CD14-positive monocyte (primary cell): ENCODE results near the gene DNAAF1. TPM values are rescaled to one million over a fixed set of nuclear protein-coding genes. Genes with fewer than 3 reads are reported as not detected.

Experiments used
- DNase-seq, 3 donors: peaks; one replicate each; pipeline ENCODE4 v3.0.0-alpha.2; 2011 to 2022
- H2AFZ ChIP-seq: 2 replicates; pipeline ENCODE4 v1.6.0; 2012; ENCODE audit warnings: mild to moderate bottlenecking, low read depth, low read length, inconsistent platforms; ENCODE audit not compliant: insufficient read depth, poor library complexity, severe bottlenecking
- H3K27ac ChIP-seq, 2 donors: 1 replicate in 1 of 2; 2 replicates in 1 of 2; pipeline ENCODE4 v1.5.1; 2012 to 2013; ENCODE audit warnings: low read length in 2 of 2, control low read depth in 1 of 2, inconsistent platforms in 1 of 2, low read depth in 1 of 2, mild to moderate bottlenecking in 1 of 2
- H3K27me3 ChIP-seq, 2 donors: one replicate each; pipeline versions ENCODE4 v1.6.0 to v1.6.1; 2011 to 2013; ENCODE audit warnings: low read length in 2 of 2; ENCODE audit not compliant: control insufficient read depth in 2 of 2, insufficient read depth in 2 of 2
- H3K36me3 ChIP-seq, 2 donors: replicated peaks in 1 of 2; 1 replicate in 1 of 2; 2 replicates in 1 of 2; pipeline versions ENCODE4 v1.5.1 to v1.6.1; 2012 to 2013; ENCODE audit warnings: low read length in 2 of 2, control low read depth in 1 of 2, inconsistent platforms in 1 of 2, mild to moderate bottlenecking in 1 of 2; ENCODE audit not compliant: insufficient read depth in 2 of 2, control insufficient read depth in 1 of 2
- H3K4me1 ChIP-seq, 2 donors: 1 replicate in 1 of 2; 2 replicates in 1 of 2; pipeline versions ENCODE4 v1.5.1 to v1.6.1; 2012 to 2013; ENCODE audit warnings: low read length in 2 of 2, control low read depth in 1 of 2, inconsistent platforms in 1 of 2, mild to moderate bottlenecking in 1 of 2, moderate library complexity in 1 of 2; ENCODE audit not compliant: insufficient read depth in 2 of 2, control insufficient read depth in 1 of 2
- H3K4me2 ChIP-seq: replicated peaks from 2 replicates; pipeline ENCODE3; 2012; ENCODE audit warnings: low read length, moderate library complexity, mild to moderate bottlenecking; ENCODE audit not compliant: poor library complexity, severe bottlenecking; ENCODE audit errors: extremely low read depth
- H3K4me3 ChIP-seq, 3 experiments: fragments of 200-600 bp in 1 of 3; sonication (generic) in 1 of 3; replicated peaks in 1 of 3; 1 replicate in 2 of 3; 2 replicates in 1 of 3; pipeline ENCODE4 v1.5.1; 2011 to 2013; ENCODE audit warnings: low read length in 3 of 3, mild to moderate bottlenecking in 3 of 3, control low read depth in 2 of 3, low read depth in 2 of 3, inconsistent platforms in 1 of 3, moderate library complexity in 1 of 3
- H3K79me2 ChIP-seq: 2 replicates; pipeline ENCODE4 v1.6.0; 2012; ENCODE audit warnings: mild to moderate bottlenecking, control low read depth, inconsistent platforms, low read length, moderate library complexity; ENCODE audit not compliant: insufficient read depth
- H3K9ac ChIP-seq: 2 replicates; pipeline ENCODE4 v1.6.0; 2017; ENCODE audit warnings: low read length, mild to moderate bottlenecking; ENCODE audit not compliant: insufficient read depth, poor library complexity, severe bottlenecking
- H3K9me3 ChIP-seq, 2 donors: replicated peaks in 1 of 2; 1 replicate in 1 of 2; 2 replicates in 1 of 2; pipeline versions ENCODE4 v1.5.1 to v1.6.1; 2012 to 2013; ENCODE audit warnings: low read length in 2 of 2, control low read depth in 1 of 2; ENCODE audit not compliant: control insufficient read depth in 1 of 2, insufficient read depth in 1 of 2
- H4K20me1 ChIP-seq: 2 replicates; pipeline ENCODE4 v1.6.0; 2012; ENCODE audit warnings: mild to moderate bottlenecking, low read length, control low read depth, moderate library complexity; ENCODE audit not compliant: insufficient read depth
- H3K27ac Mint-ChIP-seq, 7 donors: one replicate each; pipeline ENCODE4 v1.8.0; 2020; ENCODE audit warnings: mild to moderate bottlenecking in 7 of 7, mixed read lengths in 7 of 7, moderate library complexity in 6 of 7, inconsistent platforms in 2 of 7
- H3K27me3 Mint-ChIP-seq, 3 donors: one replicate each; pipeline ENCODE4 v1.8.0; 2021 to 2022; ENCODE audit warnings: low read depth in 3 of 3, mild to moderate bottlenecking in 3 of 3, mixed read lengths in 3 of 3, moderate library complexity in 3 of 3, inconsistent platforms in 1 of 3
- H3K36me3 Mint-ChIP-seq, 2 donors: one replicate each; pipeline ENCODE4 v1.8.0; 2020; ENCODE audit warnings: mixed read lengths in 2 of 2, inconsistent platforms in 1 of 2, mild to moderate bottlenecking in 1 of 2
- H3K4me1 Mint-ChIP-seq: one replicate; pipeline ENCODE4 v1.8.0; 2020; ENCODE audit warnings: mild to moderate bottlenecking, mixed read lengths
- H3K4me3 Mint-ChIP-seq, 2 donors: one replicate each; pipeline ENCODE4 v1.8.0; 2020; ENCODE audit warnings: mild to moderate bottlenecking in 2 of 2, mixed read lengths in 2 of 2, moderate library complexity in 1 of 2
- H3K9me3 Mint-ChIP-seq, 7 donors: one replicate each; pipeline ENCODE4 v1.8.0; 2020 to 2022; ENCODE audit warnings: mixed read lengths in 7 of 7, mild to moderate bottlenecking in 6 of 7, moderate library complexity in 6 of 7, inconsistent platforms in 2 of 7
- WGBS: methylation state at CpG from one replicate; pipeline ENCODE4 v1.1.5; 2013; ENCODE audit warnings: missing lambda C conversion rate; ENCODE audit not compliant: insufficient coverage; 5-methylcytosine and 5-hydroxymethylcytosine counted together
- intact Hi-C, 2 donors: fragments of 100-400 bp; cut with micrococcal nuclease; formaldehyde crosslinking; loops; one replicate each; pipeline versions ENCODE4 v1.15.0 to v1.15.1; 2023
- polyA plus RNA-seq, 3 donors: library from polyadenylated mRNA; depleted of rRNA in 1 of 3; unstranded in 2 of 3; stranded (reverse) in 1 of 3; fragments of 300-500 nt in 2 of 3; fragments of >200 nt in 1 of 3; fragmentation: Illumina TruSeq in 2 of 3; gene quantifications; 1 replicate in 2 of 3; 2 replicates in 1 of 3; pipeline ENCODE4 v1.2.3, GENCODE V29; 2012 to 2021
- TF ChIP-seq, protein P1 (sequence below): fragments of 200-600 bp; IDR thresholded peaks from one replicate; pipeline ENCODE4 v1.8.0; 2022; ENCODE audit warnings: antibody characterized with exemption, mild to moderate bottlenecking

DNAAF1 gene
- polyA plus RNA-seq, 3 donors, result 0.23 to 14.6 TPM; not detected in 1

DNA sequence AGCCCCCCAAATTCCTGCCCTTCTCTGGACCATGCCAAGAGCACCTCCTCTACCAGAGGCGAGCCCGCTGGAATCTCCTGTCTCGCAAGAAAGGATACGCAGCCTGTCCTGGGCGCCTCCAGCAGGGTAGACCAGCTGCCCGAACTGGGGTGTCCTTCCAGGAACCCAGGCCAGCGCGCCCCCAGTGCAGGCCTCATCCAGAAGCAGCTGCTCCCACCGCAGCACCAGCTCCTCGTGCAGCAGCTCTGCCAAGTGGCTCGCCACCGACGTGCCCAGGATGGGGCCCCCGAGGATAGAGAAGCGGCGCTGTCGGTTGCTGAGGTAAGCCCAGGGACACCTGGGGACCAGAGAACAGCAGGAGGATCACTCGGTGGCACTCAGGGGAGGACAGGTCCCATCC, 37.0 kb downstream of the DNAAF1 start:
- H3K36me3 Mint-ChIP-seq, result peaks cover 70 to 80% of the 10 kb centered on the region in 2 donors
- no peak overlapping the region for H3K4me3 Mint-ChIP-seq
- no peak overlapping the region for H2AFZ ChIP-seq
- peaks cover 12% of the 10 kb centered on the region for H3K4me1 Mint-ChIP-seq
- H3K4me3 ChIP-seq, result no peak overlapping the region
- H3K27ac Mint-ChIP-seq, result peak overlapping the region in 2 of 7 donors; percentile 8 to 64
- H4K20me1 ChIP-seq, result peaks cover 5% of the 10 kb centered on the region
- H3K9ac ChIP-seq, result no peak overlapping the region
- H3K27ac ChIP-seq, result no peak overlapping the region
- H3K4me2 ChIP-seq, result no peak overlapping the region
- H3K9me3 ChIP-seq, result no peaks in the 10 kb centered on the region
- H3K36me3 ChIP-seq, result peaks cover 74 to 79% of the 10 kb centered on the region in 2 donors
- 98% methylated on average over 18 of the region's 18 CpGs for WGBS
- TF ChIP-seq, protein P1, sequence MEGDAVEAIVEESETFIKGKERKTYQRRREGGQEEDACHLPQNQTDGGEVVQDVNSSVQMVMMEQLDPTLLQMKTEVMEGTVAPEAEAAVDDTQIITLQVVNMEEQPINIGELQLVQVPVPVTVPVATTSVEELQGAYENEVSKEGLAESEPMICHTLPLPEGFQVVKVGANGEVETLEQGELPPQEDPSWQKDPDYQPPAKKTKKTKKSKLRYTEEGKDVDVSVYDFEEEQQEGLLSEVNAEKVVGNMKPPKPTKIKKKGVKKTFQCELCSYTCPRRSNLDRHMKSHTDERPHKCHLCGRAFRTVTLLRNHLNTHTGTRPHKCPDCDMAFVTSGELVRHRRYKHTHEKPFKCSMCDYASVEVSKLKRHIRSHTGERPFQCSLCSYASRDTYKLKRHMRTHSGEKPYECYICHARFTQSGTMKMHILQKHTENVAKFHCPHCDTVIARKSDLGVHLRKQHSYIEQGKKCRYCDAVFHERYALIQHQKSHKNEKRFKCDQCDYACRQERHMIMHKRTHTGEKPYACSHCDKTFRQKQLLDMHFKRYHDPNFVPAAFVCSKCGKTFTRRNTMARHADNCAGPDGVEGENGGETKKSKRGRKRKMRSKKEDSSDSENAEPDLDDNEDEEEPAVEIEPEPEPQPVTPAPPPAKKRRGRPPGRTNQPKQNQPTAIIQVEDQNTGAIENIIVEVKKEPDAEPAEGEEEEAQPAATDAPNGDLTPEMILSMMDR, result no peak
- H3K9me3 Mint-ChIP-seq, result no peaks in the 10 kb centered on the region
- H3K4me1 ChIP-seq, result peaks cover 8 to 11% of the 10 kb centered on the region in 2 donors
- no peaks in the 10 kb centered on the region for H3K27me3 ChIP-seq
- peaks cover 32% of the 10 kb centered on the region for H3K79me2 ChIP-seq
- intact Hi-C loops, result loop anchor here in 1 of 2 donors (5.0 kb wide), 2 partner anchors 35 to 115 kb away; partner anchors contain the start of genes DNAAF1 and HSDL1
- DNase-seq, result no peak
- H3K27me3 Mint-ChIP-seq, result peaks cover 0 to 2% (median 1%) of the 10 kb centered on the region in 3 donors

DNA sequence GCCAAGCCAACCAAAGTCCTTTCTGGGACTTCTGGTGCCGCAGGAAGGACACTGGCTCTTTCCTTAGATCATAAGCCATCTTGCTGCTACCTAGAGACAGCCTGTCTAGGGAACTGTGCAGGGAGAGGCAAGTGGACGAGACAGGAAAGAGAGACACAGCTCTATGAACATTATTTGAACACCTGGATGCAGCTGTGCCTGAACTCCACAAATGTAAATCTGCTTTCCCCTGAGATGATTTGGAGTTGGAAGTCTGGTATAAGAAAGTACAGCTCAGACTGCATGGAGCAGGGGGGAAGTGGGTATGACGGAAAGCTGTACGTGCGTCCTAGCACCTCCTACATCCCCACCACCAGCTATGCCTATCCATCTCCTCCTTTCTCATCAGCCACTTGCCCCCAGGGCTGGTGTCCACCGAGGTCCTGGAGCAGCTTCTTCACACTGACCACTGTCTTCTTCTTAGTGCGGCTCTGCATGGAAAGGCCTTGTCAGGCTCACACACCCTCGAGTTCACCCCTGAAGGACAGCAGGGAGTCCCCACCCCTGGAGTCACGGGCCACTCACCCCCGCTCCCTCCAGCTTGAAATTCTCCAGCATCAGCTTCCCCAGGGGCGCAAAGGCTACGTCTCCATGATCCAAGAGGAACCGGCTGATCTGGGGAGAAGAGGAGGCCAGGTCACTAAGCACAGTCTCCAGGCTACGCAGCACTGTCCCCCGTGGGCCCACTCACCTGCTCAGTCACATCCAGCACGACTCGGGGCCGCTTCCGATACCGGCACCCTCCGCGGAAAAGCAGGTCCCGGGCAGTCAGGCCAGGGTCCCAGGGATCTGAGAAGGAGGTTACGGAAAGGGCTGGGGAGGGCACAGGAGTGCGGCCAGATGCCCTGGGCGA, 37.8 kb downstream of the DNAAF1 start:
- H3K36me3 Mint-ChIP-seq, result peaks cover 64 to 73% of the 10 kb centered on the region in 2 donors
- no peak for DNase-seq
- H4K20me1 ChIP-seq, result peaks cover 5% of the 10 kb centered on the region
- WGBS, result 97% methylated on average over 17 of the region's 26 CpGs
- no peaks in the 10 kb centered on the region for H3K27me3 ChIP-seq
- intact Hi-C loops, result loop anchor here in 1 of 2 donors (5.0 kb wide), 2 partner anchors 36 to 116 kb away; partner anchors contain the start of genes DNAAF1 and HSDL1
- peaks cover 32% of the 10 kb centered on the region for H3K79me2 ChIP-seq
- no peak overlapping the region for H3K4me2 ChIP-seq
- peaks cover 0 to 2% (median 1%) of the 10 kb centered on the region in 3 donors for H3K27me3 Mint-ChIP-seq
- H3K9me3 Mint-ChIP-seq, result no peaks in the 10 kb centered on the region
- H3K9ac ChIP-seq, result no peak overlapping the region
- TF ChIP-seq, protein P1, result no peak
- H3K27ac Mint-ChIP-seq, result peak overlapping the region in 4 of 7 donors; percentile 41 to 64 (median 54)
- H3K36me3 ChIP-seq, result peaks cover 69 to 74% of the 10 kb centered on the region in 2 donors
- H3K4me3 Mint-ChIP-seq, result no peak overlapping the region
- no peak overlapping the region for H3K4me3 ChIP-seq
- H2AFZ ChIP-seq, result no peak overlapping the region
- peaks cover 13% of the 10 kb centered on the region for H3K4me1 Mint-ChIP-seq
- H3K9me3 ChIP-seq, result no peaks in the 10 kb centered on the region
- H3K4me1 ChIP-seq, result peaks cover 7 to 11% of the 10 kb centered on the region in 2 donors
- peak overlapping the region in 1 of 2 donors; percentile 5 for H3K27ac ChIP-seq
